GM12878 (cell line): ENCODE results near the gene ARRDC1. TPM values are rescaled to one million over a fixed set of nuclear protein-coding genes. Genes with fewer than 3 reads are reported as not detected.

Source experiments
- ATAC-seq: fragments of 200-7000 bp; cut with Tn5 transposase; 3 replicates; pipeline ENCODE4 v1.9.1; 2020; ENCODE audit warnings: mild to moderate bottlenecking, moderate library complexity
- BruUV-seq: library from RNA; stranded (reverse); fragments of 400-500 nt; replicated peaks from 2 replicates; lab custom pipeline; 2021; lab: Mats Ljungman, UMichigan
- CTCF ChIA-PET: fragments of 300-600 bp; sonication (Branson Sonifier 250); formaldehyde crosslinking; extraction: SDS; loops from one replicate; lab custom pipeline; 2021; ENCODE audit warnings: inconsistent platforms; lab: Yijun Ruan, JAX
- POLR2A ChIA-PET: fragments of 350-600 bp; formaldehyde crosslinking; extraction: SDS; loops from one replicate; lab custom pipeline; 2021; ENCODE audit warnings: inconsistent platforms; lab: Charles Lee
- RAD21 ChIA-PET: fragments of 300-600 bp; sonication (Branson Sonifier 250); formaldehyde crosslinking; loops from one replicate; lab custom pipeline; 2023; ENCODE audit warnings: antibody characterized with exemption; ENCODE audit not compliant: unreplicated experiment; lab: Charles Lee
- SMC1A ChIA-PET: fragments of 300-600 bp; sonication (Branson Sonifier 250); formaldehyde crosslinking; loops from one replicate; lab custom pipeline; 2023; ENCODE audit not compliant: unreplicated experiment, uncharacterized antibody; lab: Charles Lee
- DNase-seq: peaks from one replicate; pipeline ENCODE4 v3.0.0-alpha.2; 2011; ENCODE audit warnings: low read depth, low spot score
- FAIRE-seq: peaks from 3 replicates; lab custom pipeline; 2011; peaks lifted over from hg19 to GRCh38; lab: Jason Lieb, UNC
- H2AFZ ChIP-seq: 2 replicates; pipeline ENCODE4 v1.6.0; 2011; ENCODE audit warnings: low read depth, low read length, control low read depth; ENCODE audit not compliant: control insufficient read depth
- H3K27ac ChIP-seq: 2 replicates; pipeline ENCODE4 v1.5.1; 2011; ENCODE audit warnings: control low read depth; ENCODE audit not compliant: control insufficient read depth, insufficient read depth
- H3K27me3 ChIP-seq, 2 experiments: replicated peaks in 1 of 2; 2 replicates each; pipeline versions ENCODE4 v1.6.0 to v1.6.1; 2011; ENCODE audit warnings: low read length in 1 of 2; ENCODE audit not compliant: control insufficient read depth in 2 of 2, insufficient read depth in 2 of 2
- H3K36me3 ChIP-seq, 2 experiments: 2 replicates each; pipeline ENCODE4 v1.5.1; 2011; ENCODE audit warnings: low read length in 1 of 2; ENCODE audit not compliant: control insufficient read depth in 2 of 2, insufficient read depth in 2 of 2
- H3K4me1 ChIP-seq: 2 replicates; pipeline ENCODE4 v1.6.1; 2011; ENCODE audit warnings: mild to moderate bottlenecking, low read length, moderate library complexity, mixed read lengths; ENCODE audit not compliant: control insufficient read depth, insufficient read depth
- H3K4me2 ChIP-seq: 2 replicates; pipeline ENCODE4 v1.6.0; 2011; ENCODE audit warnings: control low read depth; ENCODE audit not compliant: control insufficient read depth, insufficient read depth
- H3K4me3 ChIP-seq: fragments of 200-600 bp; sonication (generic); 2 replicates; pipeline ENCODE4 v1.5.1; 2016
- H3K79me2 ChIP-seq: 2 replicates; pipeline ENCODE4 v1.6.0; 2011; ENCODE audit warnings: low read length; ENCODE audit not compliant: control insufficient read depth, insufficient read depth
- H3K9ac ChIP-seq: 2 replicates; pipeline ENCODE4 v1.8.0; 2011; ENCODE audit warnings: low read length, control low read depth, mixed read lengths; ENCODE audit not compliant: control insufficient read depth, insufficient read depth
- H3K9me3 ChIP-seq: replicated peaks from 3 replicates; pipeline ENCODE4 v1.5.1; 2011; ENCODE audit warnings: mild to moderate bottlenecking, low read length; ENCODE audit not compliant: control insufficient read depth, insufficient read depth
- H4K20me1 ChIP-seq: 2 replicates; pipeline ENCODE4 v1.6.0; 2011; ENCODE audit not compliant: control insufficient read depth, insufficient read depth
- EGR1 ChIP-seq, 2 experiments: IDR thresholded peaks; 1 replicate in 1 of 2; 2 replicates in 1 of 2; pipeline ENCODE4 v1.6.1; 2011 to 2012; ENCODE audit warnings: low read depth in 2 of 2, low read length in 2 of 2, borderline replicate concordance in 1 of 2, mild to moderate bottlenecking in 1 of 2, moderate library complexity in 1 of 2
- GABPA ChIP-seq: IDR thresholded peaks from 2 replicates; pipeline ENCODE4 v1.6.1; 2014; ENCODE audit warnings: antibody characterized with exemption, low read depth, mild to moderate bottlenecking, inconsistent platforms
- RAD51 ChIP-seq: fragments of 450-650 bp; IDR thresholded peaks from 2 replicates; pipeline ENCODE4 v1.6.1; 2016; ENCODE audit warnings: moderate library complexity, mild to moderate bottlenecking, inconsistent platforms
- SIX5 ChIP-seq: IDR thresholded peaks from 2 replicates; pipeline ENCODE4 v1.6.1; 2011; ENCODE audit warnings: mild to moderate bottlenecking, low read depth, low read length, moderate library complexity; ENCODE audit not compliant: severe bottlenecking
- SPI1 ChIP-seq: IDR thresholded peaks from 2 replicates; pipeline ENCODE4 v1.6.1; 2011; ENCODE audit warnings: low read depth, mild to moderate bottlenecking, low read length, moderate library complexity, borderline replicate concordance; ENCODE audit not compliant: insufficient read depth
- SREBF1 ChIP-seq: IDR thresholded peaks from 2 replicates; pipeline ENCODE4 v1.6.1; 2012; ENCODE audit warnings: mild to moderate bottlenecking, low read length
- SRF ChIP-seq, 2 experiments: IDR thresholded peaks; 2 replicates each; pipeline ENCODE4 v1.6.1; 2011; ENCODE audit warnings: low read depth in 2 of 2, low read length in 2 of 2, mild to moderate bottlenecking in 1 of 2, moderate library complexity in 1 of 2
- TARDBP ChIP-seq: IDR thresholded peaks from 2 replicates; pipeline ENCODE4 v1.6.1; 2016; ENCODE audit warnings: borderline replicate concordance
- WGBS: methylation state at CpG from one replicate; pipeline ENCODE4 v1.1.6; 2016; ENCODE audit warnings: low lambda C conversion rate; ENCODE audit not compliant: insufficient replicate concordance, insufficient coverage; ENCODE audit errors: missing lambda C conversion rate; 5-methylcytosine and 5-hydroxymethylcytosine counted together
- in situ Hi-C: fragments of 300-500 bp; cut with MboI; formaldehyde crosslinking; loops from 9 replicates; pipeline ENCODE4 v1.14.3; 2018; ENCODE audit warnings: mixed read lengths
- intact Hi-C: fragments of 100-400 bp; cut with micrococcal nuclease; formaldehyde crosslinking; loops from one replicate; pipeline ENCODE4 v1.14.2; 2022; ENCODE audit not compliant: unreplicated experiment
- polyA plus RNA-seq, 11 experiments: library from polyadenylated mRNA; depleted of rRNA in 4 of 11; unstranded in 6 of 11; stranded (reverse) in 5 of 11; fragments of >200 nt; fragmentation: Nextera tagmentation in 4 of 11; fragmentation: Illumina TruSeq in 1 of 11; extraction: Ambion mirVana in 4 of 11; extraction: Trizol in 1 of 11; gene quantifications; 1 replicate in 1 of 11; 2 replicates in 10 of 11; pipeline versions ENCODE4 v1.2.1 to v1.2.3, GENCODE V29; 2011 to 2016; ENCODE audit warnings: inconsistent platforms in 2 of 11, missing spikeins in 2 of 11, low read depth in 1 of 11
- total RNA-seq, 4 experiments: library from RNA; depleted of rRNA in 3 of 4; stranded (reverse); fragments of >200 nt in 3 of 4; fragmentation: Illumina TruSeq in 1 of 4; extraction: Trizol in 1 of 4; gene quantifications; 2 replicates each; pipeline versions ENCODE4 v1.2.1 to v1.2.3, GENCODE V29; 2013 to 2021
- TF ChIP-seq, protein P1 (sequence below): IDR thresholded peaks from 2 replicates; pipeline ENCODE4 v1.6.1; 2011; ENCODE audit warnings: low read depth, low read length, improper control_type of control experiment, borderline replicate concordance
- TF ChIP-seq, protein P2 (sequence below): IDR thresholded peaks from 2 replicates; pipeline ENCODE4 v1.6.1; 2012; ENCODE audit warnings: low read depth, low read length, improper control_type of control experiment
- TF ChIP-seq, protein P3 (sequence below): fragments of 450-650 bp; IDR thresholded peaks from 2 replicates; pipeline ENCODE4 v1.6.1; 2017; ENCODE audit warnings: low read depth, mild to moderate bottlenecking, moderate library complexity

Gene ARRDC1
- total and polyA plus RNA-seq, 10 of the 15 experiments (the other 5 are each of a cell fraction or from before 2014, with no cell fraction given), result 0.23 to 34.4 (median 20.9) TPM

DNA sequence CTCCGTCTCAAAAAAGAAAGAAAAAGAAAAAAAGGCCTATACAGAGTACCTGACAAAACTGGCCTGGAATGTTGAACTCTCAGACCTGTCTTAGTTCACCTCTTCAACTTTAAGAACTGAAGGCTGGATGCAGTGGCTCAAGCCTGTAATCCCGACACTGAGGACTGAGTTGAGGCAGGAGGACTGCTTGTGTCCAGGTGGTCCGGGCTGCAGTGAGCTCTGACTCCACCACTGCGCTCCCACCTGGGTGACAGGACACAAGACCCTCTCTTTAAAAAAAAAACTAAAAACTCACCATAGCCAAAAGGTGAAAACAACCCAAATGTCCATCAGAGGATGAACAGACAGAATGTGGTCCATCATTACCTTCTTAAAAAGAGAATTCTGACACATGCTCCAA is 47.4 kb upstream of the ARRDC1 start (continued):
- no peak for TF ChIP-seq SREBF1
- TF ChIP-seq, protein P1, sequence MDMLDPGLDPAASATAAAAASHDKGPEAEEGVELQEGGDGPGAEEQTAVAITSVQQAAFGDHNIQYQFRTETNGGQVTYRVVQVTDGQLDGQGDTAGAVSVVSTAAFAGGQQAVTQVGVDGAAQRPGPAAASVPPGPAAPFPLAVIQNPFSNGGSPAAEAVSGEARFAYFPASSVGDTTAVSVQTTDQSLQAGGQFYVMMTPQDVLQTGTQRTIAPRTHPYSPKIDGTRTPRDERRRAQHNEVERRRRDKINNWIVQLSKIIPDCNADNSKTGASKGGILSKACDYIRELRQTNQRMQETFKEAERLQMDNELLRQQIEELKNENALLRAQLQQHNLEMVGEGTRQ, result no peak
- TF ChIP-seq RAD51, result no peak

DNA sequence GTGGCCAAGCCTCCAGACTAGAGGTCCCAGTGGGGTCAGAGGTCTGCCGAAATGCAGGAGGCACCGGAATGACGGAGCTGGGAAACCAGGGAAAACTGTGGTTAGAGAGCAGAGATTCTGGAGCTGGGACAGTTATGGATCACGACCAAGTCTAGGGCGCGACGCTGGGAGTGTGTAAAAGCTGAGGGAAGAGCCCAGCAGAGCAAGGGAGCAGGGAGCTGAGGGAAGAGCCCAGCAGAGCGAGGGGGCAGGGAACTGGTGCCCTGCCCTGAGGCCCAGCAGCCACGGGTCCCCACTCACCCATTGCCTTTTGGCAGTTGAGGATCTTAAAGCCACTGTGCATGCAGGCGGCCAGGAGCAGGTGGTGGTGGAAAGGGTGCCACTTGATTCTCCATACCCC is 41.4 kb upstream of the ARRDC1 start:
- in situ Hi-C loops, result no loop called here
- WGBS, result 96% methylated on average over 10 of the region's 10 CpGs
- Histone ChIP-seq H4K20me1 (no peaks in the 10 kb centered on the region), H3K27ac (no peak overlapping the region), H3K9ac (no peak overlapping the region), H3K79me2 (no peaks in the 10 kb centered on the region), H3K36me3 (peaks cover 4 to 9% of the 10 kb centered on the region in 2 experiments), H3K9me3 (no peaks in the 10 kb centered on the region), H3K4me3 (no peak overlapping the region), H2AFZ (no peak overlapping the region), H3K4me1 (no peaks in the 10 kb centered on the region), H3K4me2 (no peak overlapping the region), H3K27me3 (no peaks in the 10 kb centered on the region)
- no peak for ATAC-seq
- intact Hi-C loops, result no loop called here
- ChIA-PET CTCF (interaction anchor here (0.7 to 1.5 kb wide), 3 partner anchors 13 to 39 kb away, joined by 3 to 4 read pairs (median 3); no protein-coding TSS in a partner anchor), RAD21 (no interaction called here), SMC1A (interaction anchor here (0.9 kb wide), 1 partner anchor 29 kb away, joined by 3 read pairs; no protein-coding TSS in a partner anchor), POLR2A (no interaction called here)
- no peak for DNase-seq
- no peak for TF ChIP-seq SPI1
- TF ChIP-seq EGR1 (IDR thresholded peaks at IDR 0.05; ENCODE audit: borderline replicate concordance in 1 of 2, low read depth in 2 of 2, low read length in 2 of 2), result no peak
- no peak for TF ChIP-seq SIX5
- no peak for TF ChIP-seq GABPA
- no peak for TF ChIP-seq TARDBP
- TF ChIP-seq SRF (IDR thresholded peaks at IDR 0.05; ENCODE audit: low read depth in 2 of 2, low read length in 2 of 2), result no peak
- TF ChIP-seq, protein P2, sequence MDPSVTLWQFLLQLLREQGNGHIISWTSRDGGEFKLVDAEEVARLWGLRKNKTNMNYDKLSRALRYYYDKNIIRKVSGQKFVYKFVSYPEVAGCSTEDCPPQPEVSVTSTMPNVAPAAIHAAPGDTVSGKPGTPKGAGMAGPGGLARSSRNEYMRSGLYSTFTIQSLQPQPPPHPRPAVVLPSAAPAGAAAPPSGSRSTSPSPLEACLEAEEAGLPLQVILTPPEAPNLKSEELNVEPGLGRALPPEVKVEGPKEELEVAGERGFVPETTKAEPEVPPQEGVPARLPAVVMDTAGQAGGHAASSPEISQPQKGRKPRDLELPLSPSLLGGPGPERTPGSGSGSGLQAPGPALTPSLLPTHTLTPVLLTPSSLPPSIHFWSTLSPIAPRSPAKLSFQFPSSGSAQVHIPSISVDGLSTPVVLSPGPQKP, result no peak
- TF ChIP-seq, protein P3, sequence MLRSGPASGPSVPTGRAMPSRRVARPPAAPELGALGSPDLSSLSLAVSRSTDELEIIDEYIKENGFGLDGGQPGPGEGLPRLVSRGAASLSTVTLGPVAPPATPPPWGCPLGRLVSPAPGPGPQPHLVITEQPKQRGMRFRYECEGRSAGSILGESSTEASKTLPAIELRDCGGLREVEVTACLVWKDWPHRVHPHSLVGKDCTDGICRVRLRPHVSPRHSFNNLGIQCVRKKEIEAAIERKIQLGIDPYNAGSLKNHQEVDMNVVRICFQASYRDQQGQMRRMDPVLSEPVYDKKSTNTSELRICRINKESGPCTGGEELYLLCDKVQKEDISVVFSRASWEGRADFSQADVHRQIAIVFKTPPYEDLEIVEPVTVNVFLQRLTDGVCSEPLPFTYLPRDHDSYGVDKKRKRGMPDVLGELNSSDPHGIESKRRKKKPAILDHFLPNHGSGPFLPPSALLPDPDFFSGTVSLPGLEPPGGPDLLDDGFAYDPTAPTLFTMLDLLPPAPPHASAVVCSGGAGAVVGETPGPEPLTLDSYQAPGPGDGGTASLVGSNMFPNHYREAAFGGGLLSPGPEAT, result no peak
- BruUV-seq, result no TSS peak
- no peak for FAIRE-seq
